ENCODE measurements around the gene RAPGEF1.
"Not testable (repeated sequence)": the region's sequence is repeated elsewhere in the genome, so short reads cannot be mapped to it uniquely, and the experiment has no call there.

The RAPGEF1 gene

DNA sequence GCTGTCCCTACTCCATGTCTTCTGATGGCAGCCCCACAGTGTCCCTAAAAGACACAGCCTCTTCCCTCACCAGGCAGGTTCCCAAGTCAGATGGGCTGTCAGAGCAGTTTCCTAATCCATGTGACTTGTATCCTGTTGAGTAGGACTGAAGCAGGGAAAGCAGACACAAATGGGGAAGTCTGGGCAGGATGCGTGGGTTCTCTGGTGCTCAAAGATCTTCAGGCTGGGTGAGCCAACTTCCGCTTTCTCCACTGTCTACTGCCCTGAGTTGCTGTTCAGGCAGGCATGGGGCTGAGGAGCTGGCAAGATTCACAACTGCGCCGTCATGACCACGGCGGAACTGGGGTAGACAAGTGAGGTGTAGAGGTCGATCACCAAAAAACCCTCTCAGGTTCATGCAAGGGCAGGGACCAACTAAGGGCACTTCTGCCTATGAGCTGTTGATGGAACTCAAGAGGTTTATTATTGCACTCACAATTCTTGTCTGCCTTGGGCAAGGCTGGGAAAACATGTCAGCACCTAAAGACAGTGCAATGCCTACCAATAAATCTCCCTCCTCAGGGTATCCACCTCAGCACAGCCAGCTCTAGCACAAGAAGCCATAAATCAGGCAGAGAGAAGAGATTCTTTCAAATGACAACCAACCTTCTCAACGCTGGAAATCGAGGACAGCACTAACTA is 83.4 kb downstream of the RAPGEF1 start:
- in situ Hi-C loops (cut with MboI; ENCODE audit: low sequenced_read_pairs): no loop called here

DNA sequence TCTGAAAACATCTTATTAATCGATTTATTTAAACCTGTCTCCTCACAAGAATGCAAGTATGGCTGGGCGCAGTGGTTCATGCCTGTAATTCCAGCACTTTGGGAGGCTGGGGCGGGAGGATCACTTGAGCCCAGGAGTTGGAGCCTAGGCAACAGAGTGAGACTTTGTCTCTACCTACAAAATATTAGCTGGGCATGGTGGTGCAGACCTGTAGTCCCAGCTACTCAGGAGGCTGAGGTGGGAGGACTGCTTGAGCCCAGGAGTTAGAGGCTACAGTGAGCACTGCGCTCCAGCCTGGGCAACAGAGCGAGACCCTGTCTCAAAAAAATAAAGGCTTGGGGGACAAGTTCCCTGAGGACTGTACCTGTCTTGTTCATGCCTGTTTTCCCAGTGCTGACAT is 85.5 kb downstream of the RAPGEF1 start:
- in situ Hi-C loops (cut with MboI; ENCODE audit: low sequenced_read_pairs): not testable (repeated sequence)

DNA sequence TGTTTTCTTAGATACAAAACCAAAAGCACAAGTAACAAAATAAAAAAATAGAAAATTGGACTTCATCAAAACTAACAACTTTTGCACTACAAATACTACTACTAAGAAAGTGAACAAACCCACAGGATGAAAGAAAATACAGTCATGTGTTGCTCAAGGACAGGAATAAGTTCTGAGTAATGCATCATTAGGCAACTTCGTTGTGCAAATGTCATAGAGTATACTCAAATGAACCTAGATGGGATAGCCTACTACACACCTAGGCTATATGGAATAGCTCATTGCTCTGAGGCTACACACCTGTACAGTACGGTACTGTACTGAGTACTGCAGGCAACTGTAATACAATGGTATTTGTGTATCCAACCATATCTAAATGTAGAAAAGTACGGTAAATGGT is 88.3 kb downstream of the RAPGEF1 start:
- in situ Hi-C loops (cut with MboI; ENCODE audit: low sequenced_read_pairs): no loop called here

DNA sequence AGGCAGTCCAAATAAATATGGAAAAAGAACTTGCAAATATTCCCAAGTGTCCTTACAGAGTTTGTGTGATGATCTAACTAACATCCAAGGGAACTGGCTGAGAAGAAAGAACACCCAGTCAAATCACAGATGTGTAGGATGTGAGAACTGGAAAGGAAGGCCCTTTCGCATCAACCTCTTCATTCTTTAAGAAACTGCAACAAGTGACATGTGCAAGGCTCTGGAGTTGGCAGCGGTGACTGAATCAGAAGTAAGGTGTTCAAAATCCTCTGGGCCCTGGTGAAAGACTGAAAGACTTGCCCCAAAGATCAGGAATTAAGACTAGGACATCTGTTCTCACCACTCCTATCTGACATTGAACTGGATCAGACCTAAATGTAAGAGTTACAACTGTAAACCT is 88.7 kb downstream of the RAPGEF1 start:
- in situ Hi-C loops (cut with MboI; ENCODE audit: low sequenced_read_pairs): no loop called here

DNA sequence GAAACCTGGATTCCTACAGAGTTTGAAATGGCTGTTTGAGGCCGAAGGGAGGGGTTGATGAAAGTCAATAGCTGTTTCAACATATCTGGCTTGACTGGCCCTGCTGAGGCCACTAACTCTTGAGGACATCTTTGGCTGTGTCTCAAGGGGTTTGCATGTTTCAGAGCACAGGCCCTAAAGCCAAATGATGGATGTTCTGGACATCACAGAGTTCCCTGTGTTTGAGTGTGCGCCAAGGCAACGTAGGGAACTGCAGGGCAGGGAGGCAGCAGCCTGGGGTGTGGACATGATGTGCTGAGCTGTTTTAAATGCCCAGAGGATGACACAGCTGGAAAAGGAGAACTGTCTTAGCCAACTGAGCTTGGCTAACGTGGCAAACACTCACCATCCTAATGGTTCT is 89.6 kb downstream of the RAPGEF1 start:
- in situ Hi-C loops (cut with MboI; ENCODE audit: low sequenced_read_pairs): no loop called here

DNA sequence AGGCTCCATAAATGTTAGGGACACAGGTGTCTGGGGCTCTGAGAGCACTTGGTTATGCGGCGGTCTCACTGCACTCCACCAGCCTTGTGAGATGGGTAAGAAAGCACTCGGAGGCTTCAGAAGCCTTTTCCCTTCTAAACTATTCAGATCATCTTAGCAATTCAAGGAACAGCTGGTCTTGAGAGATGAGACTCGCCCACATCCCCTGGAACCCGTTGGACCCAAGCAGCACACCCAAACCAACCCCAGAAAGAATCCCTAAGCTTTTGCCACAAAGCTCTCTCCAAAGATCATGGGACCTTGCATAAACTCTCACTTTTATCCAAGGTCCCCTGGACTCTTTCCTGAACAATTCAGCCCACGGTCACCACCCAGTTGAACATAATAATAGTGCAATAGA is 90.2 kb downstream of the RAPGEF1 start:
- in situ Hi-C loops (cut with MboI; ENCODE audit: low sequenced_read_pairs): no loop called here

DNA sequence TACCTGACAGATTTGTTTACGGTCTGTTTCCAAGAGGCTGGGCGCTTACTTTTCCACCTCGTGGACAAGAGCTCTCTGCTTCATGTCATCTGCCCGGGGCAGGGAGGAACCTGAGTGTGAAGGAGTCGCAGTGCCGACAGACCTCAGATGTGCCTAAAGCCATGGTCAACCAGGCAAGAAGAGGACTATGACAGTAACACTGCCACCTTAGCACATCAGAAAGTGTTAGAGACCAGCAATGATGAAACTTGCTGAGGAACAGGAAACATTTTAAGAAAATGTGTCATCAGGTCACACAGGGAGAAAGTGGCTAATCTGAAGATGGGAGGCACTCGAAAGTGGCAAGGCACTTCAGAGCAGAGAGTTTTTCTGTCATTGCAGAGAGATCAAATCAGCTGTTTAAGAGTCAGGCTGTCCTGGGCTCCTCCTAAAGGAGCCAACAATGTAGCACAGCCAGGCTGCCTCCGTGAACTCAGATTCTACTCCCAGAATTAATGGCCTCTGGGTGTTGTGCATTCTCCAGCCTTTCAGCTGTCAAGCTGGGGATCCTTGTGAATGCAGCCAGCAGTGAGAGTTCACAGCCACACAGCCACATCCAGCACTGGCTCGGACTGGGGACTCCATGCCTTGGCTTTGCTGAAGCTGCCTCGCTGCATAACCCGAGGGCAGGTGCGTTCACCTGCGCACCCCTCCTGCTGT is 94.6 kb downstream of the RAPGEF1 start:
- in situ Hi-C loops (cut with MboI; ENCODE audit: low sequenced_read_pairs): no loop called here

DNA sequence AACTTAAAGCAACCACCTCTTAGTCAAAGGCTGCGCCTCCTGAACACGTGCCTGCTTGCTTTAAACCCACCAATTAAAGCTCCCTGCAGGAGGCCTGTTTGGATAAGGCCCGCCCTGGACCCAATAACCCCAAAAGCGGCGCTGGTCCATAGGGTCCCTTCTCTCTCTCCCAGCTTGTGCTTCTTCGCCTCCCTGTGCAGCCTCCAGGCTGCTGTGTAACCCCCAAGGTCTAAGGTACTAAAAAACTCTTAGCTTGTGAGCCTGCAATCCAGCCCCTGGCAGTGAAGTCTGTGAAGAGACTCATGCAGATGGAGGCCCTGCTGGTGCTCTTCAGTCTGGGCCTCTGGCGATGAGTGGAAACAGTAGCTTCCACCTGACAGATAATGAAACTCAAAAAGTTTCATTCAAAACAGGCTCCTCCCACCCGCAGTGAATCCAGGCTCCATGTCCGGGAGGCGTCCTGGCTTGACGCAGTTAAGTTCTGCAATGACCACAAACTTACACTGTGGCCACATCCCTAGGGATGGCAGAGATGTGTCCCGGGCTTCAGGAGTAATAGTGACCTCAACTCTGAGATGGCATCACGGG is 97.3 kb downstream of the RAPGEF1 start:
- in situ Hi-C loops (cut with MboI; ENCODE audit: low sequenced_read_pairs): no loop called here

DNA sequence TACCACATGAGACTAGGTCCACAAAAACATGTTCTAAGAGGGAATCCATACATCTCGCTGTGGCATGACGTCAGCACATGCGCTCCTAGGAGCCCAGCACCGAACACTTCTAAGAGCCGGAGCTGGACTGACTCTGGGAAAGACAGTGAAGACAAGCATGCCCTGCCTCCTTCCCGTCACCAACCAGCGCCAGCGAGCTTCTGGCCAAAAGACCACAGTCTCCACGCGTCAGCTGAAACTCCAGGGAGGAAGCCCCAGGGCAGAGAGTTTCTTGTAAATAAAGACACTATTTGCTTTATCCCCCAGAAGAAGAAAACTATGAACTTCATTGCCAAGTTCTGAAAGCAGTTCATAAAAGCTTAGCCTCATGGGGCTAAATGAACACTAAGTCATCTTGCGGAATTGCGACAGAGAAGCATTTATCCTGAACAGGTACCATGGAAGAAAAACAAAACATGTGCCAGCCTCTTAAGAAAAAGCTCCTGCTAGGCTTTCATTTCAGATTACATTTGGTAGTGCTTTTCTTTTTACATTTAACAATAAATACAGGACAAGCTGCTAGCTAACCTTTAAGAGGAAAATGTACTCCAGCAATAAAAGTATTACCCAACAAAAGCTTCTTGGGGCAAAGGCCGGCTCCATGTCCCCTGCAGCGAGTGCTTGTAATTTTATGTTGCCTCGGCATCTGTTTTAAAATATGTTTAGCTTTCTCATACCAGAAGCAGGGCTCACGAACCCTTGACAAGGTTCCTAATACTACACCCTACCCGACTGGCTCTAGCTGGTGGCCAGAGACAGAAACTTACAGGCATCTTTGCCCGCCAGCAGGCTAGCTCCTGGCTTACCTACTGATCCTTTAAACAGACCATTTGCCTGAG is 98.0 kb downstream of the RAPGEF1 start:
- in situ Hi-C loops (cut with MboI; ENCODE audit: low sequenced_read_pairs): no loop called here

DNA sequence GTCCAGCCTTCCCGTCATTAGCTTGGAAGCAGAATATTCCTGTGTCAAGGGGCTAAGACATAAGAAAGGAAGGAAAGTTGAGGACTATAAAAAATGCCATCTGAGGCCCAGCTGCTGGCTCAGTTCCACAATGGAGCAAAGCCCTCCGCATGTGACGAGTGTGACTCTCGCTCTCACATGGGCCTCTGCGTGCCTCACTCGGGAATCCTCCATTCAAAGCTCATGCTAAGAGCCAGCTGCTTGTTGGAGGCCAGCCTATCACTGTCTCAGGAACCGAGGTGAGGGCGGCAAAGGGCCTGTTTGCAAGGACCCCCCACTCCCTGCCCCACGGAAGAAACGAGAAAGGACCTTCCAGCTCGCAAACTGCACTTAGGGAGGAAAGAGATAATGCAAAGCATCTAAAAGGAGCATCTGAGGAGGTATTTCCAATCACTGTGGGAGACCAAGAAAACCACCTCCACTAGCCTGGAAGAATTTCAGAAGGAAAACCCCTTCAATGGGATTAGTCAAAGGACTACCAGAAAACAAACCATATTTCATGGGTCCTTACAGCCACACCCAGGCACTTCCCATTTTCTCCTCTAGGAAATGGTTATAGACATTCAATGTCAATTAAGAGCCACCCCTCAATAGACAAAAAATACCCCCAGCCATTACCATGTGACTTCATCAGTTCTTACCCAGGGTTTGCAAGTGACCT is 99.3 kb downstream of the RAPGEF1 start:
- in situ Hi-C loops (cut with MboI; ENCODE audit: low sequenced_read_pairs): no loop called here

DNA sequence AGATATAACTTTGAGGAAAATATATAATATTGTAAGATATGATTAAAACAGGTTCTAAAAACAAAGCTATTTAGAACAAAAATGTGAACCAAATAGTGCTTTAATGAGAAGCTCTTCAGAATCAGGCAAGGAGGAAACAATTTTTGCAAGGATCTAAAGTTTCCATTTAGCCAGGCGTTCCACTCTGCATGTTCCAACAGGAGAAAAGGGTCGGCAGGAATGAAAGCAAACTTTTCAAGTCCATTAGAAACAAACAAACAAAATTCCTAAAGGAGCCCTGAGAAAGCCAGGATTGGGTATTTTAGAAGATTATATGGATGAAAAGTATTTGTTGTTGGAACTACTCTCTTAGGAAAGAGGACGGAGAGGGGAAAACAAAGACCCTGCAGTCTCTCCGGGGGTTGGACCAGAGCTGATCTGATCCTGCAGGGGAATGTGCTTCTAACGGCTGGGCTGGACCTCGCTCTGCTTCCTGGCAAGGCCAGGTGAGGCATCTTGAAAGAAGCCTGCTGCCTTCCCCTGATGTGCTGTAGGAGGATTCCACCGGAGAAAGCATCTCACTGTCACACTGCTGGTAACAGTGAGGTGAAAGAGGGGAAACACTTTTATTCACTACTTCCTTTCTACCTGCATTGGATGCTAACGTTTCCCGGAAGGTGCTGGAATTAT is 100.0 kb downstream of the RAPGEF1 start:
- in situ Hi-C loops (cut with MboI; ENCODE audit: low sequenced_read_pairs): no loop called here

DNA sequence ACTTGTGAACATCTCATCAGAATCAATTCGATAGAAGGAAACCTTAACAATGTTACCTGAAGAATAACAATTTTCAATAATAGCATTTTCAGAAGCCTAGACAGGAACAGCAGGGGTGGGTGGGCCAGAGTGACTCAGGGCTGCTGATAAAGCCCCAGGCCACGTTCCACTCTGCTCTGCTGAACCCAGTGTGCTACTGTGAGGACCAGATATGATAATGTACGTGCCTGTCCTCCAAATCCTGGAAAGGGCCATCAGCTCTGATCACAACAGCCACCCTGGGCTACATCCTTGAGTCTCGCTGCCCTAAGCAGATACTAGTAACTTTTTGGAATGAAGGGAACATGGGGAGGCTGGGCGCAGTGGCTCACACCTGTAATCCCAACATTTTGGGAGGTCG is 103.3 kb downstream of the RAPGEF1 start:
- in situ Hi-C loops (cut with MboI; ENCODE audit: low sequenced_read_pairs): no loop called here

DNA sequence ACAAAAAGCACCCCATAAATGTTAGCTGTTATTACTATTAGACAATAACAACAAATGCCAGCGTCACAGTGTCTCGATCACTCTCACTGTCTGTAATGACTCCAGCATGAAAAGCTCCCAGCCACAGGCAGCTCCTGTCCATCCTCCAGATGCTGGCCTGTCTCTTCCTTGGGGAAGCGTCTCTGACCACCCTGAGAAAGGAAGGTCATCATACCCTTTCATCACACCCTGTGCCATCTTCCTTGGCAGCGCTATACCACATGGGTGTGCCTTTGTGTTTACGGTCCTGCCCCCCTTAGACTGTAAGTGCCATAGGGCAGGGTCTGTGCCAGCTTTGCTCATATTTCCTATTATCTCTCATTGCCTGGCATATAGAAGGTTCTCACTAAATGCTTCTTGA is 104.0 kb downstream of the RAPGEF1 start:
- in situ Hi-C loops (cut with MboI; ENCODE audit: low sequenced_read_pairs): no loop called here

DNA sequence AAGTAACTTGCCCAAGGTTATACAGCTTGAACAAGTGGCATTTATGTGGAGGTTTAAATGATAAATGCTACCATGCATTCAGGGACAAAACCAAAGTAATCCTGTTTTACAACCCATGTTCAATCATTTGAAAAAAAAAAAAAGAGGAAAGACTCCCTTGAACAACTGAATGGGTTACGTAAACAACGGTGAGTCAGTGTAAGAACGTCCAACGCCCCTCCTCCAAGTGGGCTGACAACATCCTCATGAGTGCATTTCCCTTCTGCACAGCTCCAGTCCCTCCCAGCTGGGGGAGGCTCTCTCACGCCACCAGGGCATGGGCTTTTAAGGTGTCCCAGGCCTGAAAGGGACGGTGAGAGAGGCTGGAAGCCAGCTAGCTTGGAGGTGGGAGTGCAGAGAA is 104.6 kb downstream of the RAPGEF1 start:
- in situ Hi-C loops (cut with MboI; ENCODE audit: low sequenced_read_pairs): no loop called here

DNA sequence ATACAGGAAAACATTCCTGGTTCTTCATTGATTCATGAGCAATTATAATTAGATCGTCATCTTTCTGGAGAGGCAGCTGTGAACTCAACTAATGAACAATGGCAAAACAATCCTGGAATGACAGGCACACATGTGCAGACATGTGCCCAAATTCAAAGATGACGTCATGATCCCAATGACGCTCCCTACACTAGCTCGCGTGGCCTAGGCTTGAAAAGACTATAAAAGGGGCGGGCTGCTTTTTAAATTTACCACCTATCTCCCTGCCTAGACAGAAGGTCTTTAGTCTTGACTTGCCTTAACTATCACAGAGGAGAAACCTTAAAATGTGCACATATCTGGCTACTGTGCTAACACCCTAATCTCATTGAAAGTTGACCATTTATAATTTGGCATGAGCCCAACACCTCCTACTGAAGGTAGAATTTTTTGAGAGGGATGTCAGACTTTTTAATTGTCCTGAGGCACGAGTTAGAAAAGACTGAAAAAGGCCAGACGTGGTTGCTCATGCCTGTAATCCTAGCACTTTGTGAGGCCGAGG is 106.3 kb downstream of the RAPGEF1 start:
- in situ Hi-C loops (cut with MboI; ENCODE audit: low sequenced_read_pairs): no loop called here

DNA sequence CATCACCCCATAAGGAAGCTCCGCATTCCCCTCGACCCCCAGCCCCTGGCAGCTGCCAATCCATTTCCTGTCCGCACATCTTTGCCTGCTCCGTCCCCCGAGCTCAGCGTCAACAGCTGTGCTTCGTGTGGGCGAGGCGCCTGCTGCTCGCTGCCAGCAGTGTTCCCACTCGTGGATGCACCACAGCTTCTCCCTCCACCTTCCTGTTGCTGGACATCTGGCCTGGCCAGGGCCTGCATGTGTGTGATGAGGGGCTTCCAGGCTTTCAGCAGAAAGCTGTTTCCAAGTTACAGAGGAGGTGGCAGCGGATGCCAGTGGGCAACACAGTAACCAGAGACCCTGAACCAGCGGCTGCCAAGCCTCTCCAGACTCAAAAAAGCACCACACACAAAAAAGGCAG is 108.6 kb downstream of the RAPGEF1 start:
- in situ Hi-C loops (cut with MboI; ENCODE audit: low sequenced_read_pairs): no loop called here

DNA sequence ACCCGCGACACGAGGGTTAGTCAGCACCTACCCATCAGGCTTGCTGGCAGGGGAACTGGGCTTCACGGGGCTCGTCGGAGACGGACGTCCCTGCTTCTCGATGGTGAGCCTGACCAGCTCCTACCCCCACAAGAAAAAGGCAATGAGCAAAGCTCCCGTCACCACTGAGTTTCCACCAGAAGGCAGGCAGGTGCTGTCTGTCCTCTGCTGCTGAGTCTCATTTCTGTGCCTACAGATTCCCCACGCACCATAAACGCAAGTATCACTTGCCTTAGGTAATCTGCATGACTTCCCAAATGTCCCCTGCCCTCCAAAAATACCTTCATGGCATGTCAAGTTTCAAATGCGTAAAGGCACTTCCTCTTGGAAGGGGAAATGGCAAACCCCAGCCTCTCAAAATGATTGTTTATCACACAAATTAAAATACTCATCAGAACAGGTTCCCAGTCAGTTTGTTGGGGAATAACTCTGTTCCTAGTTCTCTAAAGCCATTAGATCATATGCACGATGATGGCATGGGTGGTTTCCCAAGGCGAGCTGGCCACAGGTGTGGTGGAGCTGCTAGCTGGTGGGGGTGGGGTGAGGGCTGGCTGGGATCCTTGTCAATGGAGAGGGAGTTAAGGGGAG is 109.6 kb downstream of the RAPGEF1 start:
- in situ Hi-C loops (cut with MboI; ENCODE audit: low sequenced_read_pairs): no loop called here

DNA sequence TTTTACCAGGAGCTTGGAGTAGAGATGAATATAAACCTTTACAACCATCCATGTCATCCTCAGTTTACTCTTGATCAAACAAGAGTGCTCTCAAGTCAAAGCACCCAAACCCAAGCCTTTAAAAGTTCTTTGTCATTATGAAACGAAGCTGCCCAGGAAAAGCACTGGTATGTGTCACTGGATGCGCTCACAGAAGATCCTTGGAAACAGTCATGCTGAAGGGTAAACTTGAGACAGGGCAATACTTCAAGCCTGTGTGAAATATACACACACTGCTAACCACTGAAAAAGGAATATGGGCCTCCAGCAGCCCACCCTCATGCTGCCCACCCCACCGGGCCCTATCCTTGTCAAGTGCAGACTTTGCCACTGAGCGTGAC is 110.1 kb downstream of the RAPGEF1 start:
- in situ Hi-C loops (cut with MboI; ENCODE audit: low sequenced_read_pairs): no loop called here

DNA sequence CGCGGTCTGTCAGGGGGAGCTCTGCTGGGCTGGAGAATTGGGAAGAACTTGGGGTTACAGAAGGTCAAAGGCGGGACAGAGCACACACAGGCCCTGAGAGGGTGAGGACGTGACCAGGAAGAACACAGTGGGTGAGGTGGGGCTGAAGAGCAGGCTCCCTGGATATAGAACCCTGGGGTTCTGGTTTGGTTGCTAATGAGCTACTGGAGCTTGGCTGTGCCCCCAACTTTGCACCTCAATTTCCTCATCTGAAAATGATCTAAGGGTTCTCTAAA is 110.7 kb downstream of the RAPGEF1 start:
- in situ Hi-C loops (cut with MboI; ENCODE audit: low sequenced_read_pairs): no loop called here

Data from HL-60/S4 (cell line).